Adrenal gland (tissue), 5 donors: ENCODE measurements around the gene WNT3.

Experiments used
- POLR2A ChIP-seq, 2 donors: fragments of 450-650 bp; IDR thresholded peaks; one replicate each; pipeline ENCODE4 v1.6.1; 2017; ENCODE audit warnings: antibody characterized with exemption in 2 of 2, mild to moderate bottlenecking in 2 of 2, moderate library complexity in 1 of 2
- TF ChIP-seq, protein P1 (sequence below), 6 experiments: fragments of 450-650 bp in 4 of 6; fragments of 200-600 bp in 2 of 6; sonication (generic) in 1 of 6; IDR thresholded peaks; 1 replicate in 5 of 6; 2 replicates in 1 of 6; pipeline versions ENCODE4 v1.5.1 to v1.8.0; 2016 to 2021; ENCODE audit warnings: antibody characterized with exemption in 6 of 6, mild to moderate bottlenecking in 2 of 6, moderate library complexity in 1 of 6
- donor health status: DM: no; HTN: no; CAD: no.

DNA sequence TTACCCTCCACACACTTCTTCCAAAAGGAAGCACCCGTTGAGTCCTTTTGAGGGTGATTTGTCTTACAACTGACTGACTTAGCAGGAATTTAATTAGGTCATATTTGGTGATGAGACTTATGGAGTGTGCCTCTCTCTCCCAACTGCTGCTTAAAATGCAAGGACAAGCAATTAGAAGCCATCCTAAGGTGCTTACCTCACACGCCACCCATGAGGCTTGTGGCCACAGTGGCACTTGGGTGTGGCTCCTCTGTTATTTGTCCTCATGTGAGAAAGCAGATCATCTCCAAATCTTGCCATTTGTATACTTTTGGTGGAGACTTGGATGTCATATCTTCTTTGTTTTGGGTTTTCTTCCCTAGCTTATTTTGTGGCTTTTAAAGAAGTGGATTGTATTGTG is 61.6 kb downstream of the WNT3 start:
- no peak for TF ChIP-seq POLR2A (IDR thresholded peaks at IDR 0.05)
- TF ChIP-seq, protein P1, sequence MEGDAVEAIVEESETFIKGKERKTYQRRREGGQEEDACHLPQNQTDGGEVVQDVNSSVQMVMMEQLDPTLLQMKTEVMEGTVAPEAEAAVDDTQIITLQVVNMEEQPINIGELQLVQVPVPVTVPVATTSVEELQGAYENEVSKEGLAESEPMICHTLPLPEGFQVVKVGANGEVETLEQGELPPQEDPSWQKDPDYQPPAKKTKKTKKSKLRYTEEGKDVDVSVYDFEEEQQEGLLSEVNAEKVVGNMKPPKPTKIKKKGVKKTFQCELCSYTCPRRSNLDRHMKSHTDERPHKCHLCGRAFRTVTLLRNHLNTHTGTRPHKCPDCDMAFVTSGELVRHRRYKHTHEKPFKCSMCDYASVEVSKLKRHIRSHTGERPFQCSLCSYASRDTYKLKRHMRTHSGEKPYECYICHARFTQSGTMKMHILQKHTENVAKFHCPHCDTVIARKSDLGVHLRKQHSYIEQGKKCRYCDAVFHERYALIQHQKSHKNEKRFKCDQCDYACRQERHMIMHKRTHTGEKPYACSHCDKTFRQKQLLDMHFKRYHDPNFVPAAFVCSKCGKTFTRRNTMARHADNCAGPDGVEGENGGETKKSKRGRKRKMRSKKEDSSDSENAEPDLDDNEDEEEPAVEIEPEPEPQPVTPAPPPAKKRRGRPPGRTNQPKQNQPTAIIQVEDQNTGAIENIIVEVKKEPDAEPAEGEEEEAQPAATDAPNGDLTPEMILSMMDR (IDR thresholded peaks at IDR 0.05): no peak
